Activated T-helper 9 cell treated with anti-CD3 and anti-CD28 coated beads, Interleukin-2, amount 50 U/mL, for 16 hours (primary cell): ENCODE results near the gene SEC61A1.

Experiments
- DNase-seq: peaks from one replicate; pipeline ENCODE4 v3.0.0-alpha.2; 2020; ENCODE audit warnings: low read depth

The SEC61A1 gene

GRCh38 chr3:128113817-128114794, 61.9 kb downstream of the SEC61A1 start:
- no peak for DNase-seq
